Measurements from ENCODE around the gene WDR4.
"Not testable (repeated sequence)": the region's sequence is repeated elsewhere in the genome, so short reads cannot be mapped to it uniquely, and the experiment has no call there.

The WDR4 gene

GRCh38 chr21:42835211-42835610, 44.1 kb downstream of the WDR4 start:
- Histone ChIP-seq H3K9me3 (ENCODE audit: low read length) (no peaks in the 10 kb centered on the region), H3K4me3 (ENCODE audit: low read depth in 1 of 2, low read length in 2 of 2) (no peak overlapping the region), H3K9ac (ENCODE audit: low read length) (no peak overlapping the region), H3K27me3 (ENCODE audit: control insufficient read depth in 1 of 2, insufficient read depth in 2 of 2, low read length in 2 of 2) (peaks cover 0 to 10% of the 10 kb centered on the region in 2 donors), H3K4me1 (ENCODE audit: insufficient read depth, low read length) (no peaks in the 10 kb centered on the region), H3K27ac (ENCODE audit: low read depth, low read length) (no peak overlapping the region), H3K36me3 (ENCODE audit: insufficient read depth, low read length) (peaks cover under 1% of the 10 kb centered on the region)

GRCh38 chr21:42834726-42835191, 44.6 kb downstream of the WDR4 start:
- Histone ChIP-seq H3K27me3 (ENCODE audit: control insufficient read depth in 1 of 2, insufficient read depth in 2 of 2, low read length in 2 of 2) (peaks cover 5 to 10% of the 10 kb centered on the region in 2 donors), H3K4me1 (ENCODE audit: insufficient read depth, low read length) (no peaks in the 10 kb centered on the region), H3K9me3 (ENCODE audit: low read length) (no peaks in the 10 kb centered on the region), H3K36me3 (ENCODE audit: insufficient read depth, low read length) (no peaks in the 10 kb centered on the region), H3K27ac (ENCODE audit: low read depth, low read length) (no peak overlapping the region), H3K9ac (ENCODE audit: low read length) (no peak overlapping the region), H3K4me3 (ENCODE audit: low read depth in 1 of 2, low read length in 2 of 2) (no peak overlapping the region)

- H3K4me1 ChIP-seq (ENCODE audit: insufficient read depth, low read length), result no peaks in the 10 kb centered on the region
- no peaks in the 10 kb centered on the region for H3K36me3 ChIP-seq (ENCODE audit: insufficient read depth, low read length)
- H3K9ac ChIP-seq (ENCODE audit: low read length), result no peak overlapping the region
- H3K9me3 ChIP-seq (ENCODE audit: low read length), result no peaks in the 10 kb centered on the region
- peaks cover 11 to 15% of the 10 kb centered on the region in 2 donors for H3K27me3 ChIP-seq (ENCODE audit: control insufficient read depth in 1 of 2, insufficient read depth in 2 of 2, low read length in 2 of 2)
- H3K4me3 ChIP-seq (ENCODE audit: low read depth in 1 of 2, low read length in 2 of 2), result no peak overlapping the region
- no peak overlapping the region for H3K27ac ChIP-seq (ENCODE audit: low read depth, low read length)
These were observed 45.2 kb downstream of the WDR4 start for GRCh38 chr21:42833859-42834725.

- no peak overlapping the region for H3K9ac ChIP-seq (ENCODE audit: low read length)
- H3K4me1 ChIP-seq (ENCODE audit: insufficient read depth, low read length), result no peaks in the 10 kb centered on the region
- H3K4me3 ChIP-seq (ENCODE audit: low read depth in 1 of 2, low read length in 2 of 2), result no peak overlapping the region
- peaks cover 11 to 17% of the 10 kb centered on the region in 2 donors for H3K27me3 ChIP-seq (ENCODE audit: control insufficient read depth in 1 of 2, insufficient read depth in 2 of 2, low read length in 2 of 2)
- no peaks in the 10 kb centered on the region for H3K9me3 ChIP-seq (ENCODE audit: low read length)
- no peaks in the 10 kb centered on the region for H3K36me3 ChIP-seq (ENCODE audit: insufficient read depth, low read length)
- H3K27ac ChIP-seq (ENCODE audit: low read depth, low read length), result no peak overlapping the region
These were observed 45.9 kb downstream of the WDR4 start for GRCh38 chr21:42833439-42833815.

- not testable (repeated sequence) for H3K4me1 ChIP-seq (ENCODE audit: insufficient read depth, low read length); H3K36me3 ChIP-seq (ENCODE audit: insufficient read depth, low read length); H3K4me3 ChIP-seq (ENCODE audit: low read depth in 1 of 2, low read length in 2 of 2); H3K9ac ChIP-seq (ENCODE audit: low read length); H3K27ac ChIP-seq (ENCODE audit: low read depth, low read length); H3K9me3 ChIP-seq (ENCODE audit: low read length)
- H3K27me3 ChIP-seq (ENCODE audit: control insufficient read depth in 1 of 2, insufficient read depth in 2 of 2, low read length in 2 of 2), result peaks cover 11 to 18% of the 10 kb centered on the region in 2 donors
These were observed 47.1 kb downstream of the WDR4 start for GRCh38 chr21:42832321-42832630.

- H3K27ac ChIP-seq (ENCODE audit: low read depth, low read length), result no peak overlapping the region
- no peak overlapping the region for H3K9ac ChIP-seq (ENCODE audit: low read length)
- H3K4me3 ChIP-seq (ENCODE audit: low read depth in 1 of 2, low read length in 2 of 2), result no peak overlapping the region
- H3K36me3 ChIP-seq (ENCODE audit: insufficient read depth, low read length), result no peaks in the 10 kb centered on the region
- peaks cover 11 to 18% of the 10 kb centered on the region in 2 donors for H3K27me3 ChIP-seq (ENCODE audit: control insufficient read depth in 1 of 2, insufficient read depth in 2 of 2, low read length in 2 of 2)
- H3K4me1 ChIP-seq (ENCODE audit: insufficient read depth, low read length), result no peaks in the 10 kb centered on the region
- no peaks in the 10 kb centered on the region for H3K9me3 ChIP-seq (ENCODE audit: low read length)
These were observed 48.6 kb downstream of the WDR4 start for GRCh38 chr21:42830456-42831455.

- no peaks in the 10 kb centered on the region for H3K9me3 ChIP-seq (ENCODE audit: low read length)
- H3K9ac ChIP-seq (ENCODE audit: low read length), result no peak overlapping the region
These were observed 49.4 kb downstream of the WDR4 start for GRCh38 chr21:42829954-42830353.

GRCh38 chr21:42829417-42829816, 49.9 kb downstream of the WDR4 start:
- Histone ChIP-seq H3K9ac (ENCODE audit: low read length) (no peak overlapping the region), H3K27ac (ENCODE audit: low read depth, low read length) (no peak overlapping the region), H3K27me3 (ENCODE audit: control insufficient read depth in 1 of 2, insufficient read depth in 2 of 2, low read length in 2 of 2) (peaks cover 11 to 18% of the 10 kb centered on the region in 2 donors), H3K36me3 (ENCODE audit: insufficient read depth, low read length) (no peaks in the 10 kb centered on the region), H3K4me1 (ENCODE audit: insufficient read depth, low read length) (no peaks in the 10 kb centered on the region), H3K9me3 (ENCODE audit: low read length) (no peaks in the 10 kb centered on the region), H3K4me3 (ENCODE audit: low read depth in 1 of 2, low read length in 2 of 2) (no peak overlapping the region)

More at GRCh38 chr21:42829954-42830353, 49.4 kb downstream of the WDR4 start:
- Histone ChIP-seq H3K36me3 (ENCODE audit: insufficient read depth, low read length) (no peaks in the 10 kb centered on the region), H3K27ac (ENCODE audit: low read depth, low read length) (no peak overlapping the region), H3K27me3 (ENCODE audit: control insufficient read depth in 1 of 2, insufficient read depth in 2 of 2, low read length in 2 of 2) (peaks cover 11 to 18% of the 10 kb centered on the region in 2 donors), H3K4me3 (ENCODE audit: low read depth in 1 of 2, low read length in 2 of 2) (no peak overlapping the region), H3K4me1 (ENCODE audit: insufficient read depth, low read length) (no peaks in the 10 kb centered on the region)

- no peaks in the 10 kb centered on the region for H3K36me3 ChIP-seq (ENCODE audit: insufficient read depth, low read length)
- no peaks in the 10 kb centered on the region for H3K4me1 ChIP-seq (ENCODE audit: insufficient read depth, low read length)
- no peak overlapping the region for H3K27ac ChIP-seq (ENCODE audit: low read depth, low read length)
- no peaks in the 10 kb centered on the region for H3K9me3 ChIP-seq (ENCODE audit: low read length)
- peaks cover 11 to 12% of the 10 kb centered on the region in 2 donors for H3K27me3 ChIP-seq (ENCODE audit: control insufficient read depth in 1 of 2, insufficient read depth in 2 of 2, low read length in 2 of 2)
- H3K4me3 ChIP-seq (ENCODE audit: low read depth in 1 of 2, low read length in 2 of 2), result no peak overlapping the region
- H3K9ac ChIP-seq (ENCODE audit: low read length), result no peak overlapping the region
These were observed 51.8 kb downstream of the WDR4 start for GRCh38 chr21:42827588-42827987.

GRCh38 chr21:42820616-42821465, 58.5 kb downstream of the WDR4 start:
- H3K4me3 ChIP-seq (ENCODE audit: low read depth in 1 of 2, low read length in 2 of 2), result no peak overlapping the region
- H3K36me3 ChIP-seq (ENCODE audit: insufficient read depth, low read length), result no peaks in the 10 kb centered on the region
- H3K27me3 ChIP-seq (ENCODE audit: control insufficient read depth in 1 of 2, insufficient read depth in 2 of 2, low read length in 2 of 2), result no peaks in the 10 kb centered on the region
- H3K4me1 ChIP-seq (ENCODE audit: insufficient read depth, low read length), result no peaks in the 10 kb centered on the region
- H3K27ac ChIP-seq (ENCODE audit: low read depth, low read length), result no peak overlapping the region
- no peak overlapping the region for H3K9ac ChIP-seq (ENCODE audit: low read length)
- H3K9me3 ChIP-seq (ENCODE audit: low read length), result no peaks in the 10 kb centered on the region

Measured in muscle layer of colon (tissue), 2 donors.